Astrocyte (in vitro differentiated cells and primary cell): Measurements from ENCODE around the gene PEAR1.

Experiments used
- EZH2 ChIP-seq: IDR thresholded peaks from 2 replicates; pipeline ENCODE4 v1.6.1; 2012; ENCODE audit warnings: mild to moderate bottlenecking, low read length, inconsistent platforms; ENCODE audit not compliant: insufficient read depth
- TF ChIP-seq, protein P1 (sequence below): IDR thresholded peaks from 2 replicates; pipeline ENCODE4 v1.5.1; 2011; ENCODE audit warnings: low read depth, mild to moderate bottlenecking, inconsistent platforms, low read length, moderate library complexity; ENCODE audit not compliant: insufficient read depth

DNA sequence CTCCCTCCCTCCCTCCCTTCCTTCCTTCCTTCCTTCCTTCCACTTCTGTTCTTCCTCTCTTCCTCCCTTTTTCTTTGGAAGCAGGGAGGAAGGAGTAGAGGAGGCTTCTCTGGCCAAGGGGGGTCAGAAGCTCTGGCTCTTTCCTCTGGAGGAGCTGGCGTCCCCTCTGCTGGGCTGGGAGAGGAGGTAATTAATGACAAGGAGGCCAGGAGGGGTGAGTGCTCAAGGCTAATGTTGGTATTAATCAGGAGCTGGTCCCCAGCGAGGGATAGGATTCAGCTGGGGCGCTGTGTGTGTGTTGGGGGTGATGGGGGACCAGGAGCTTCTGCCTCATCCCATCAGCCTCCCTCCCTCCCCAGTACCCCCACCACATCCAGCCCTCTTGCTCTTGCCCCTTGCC, 6.2 kb upstream of the PEAR1 start:
- TF ChIP-seq, protein P1, sequence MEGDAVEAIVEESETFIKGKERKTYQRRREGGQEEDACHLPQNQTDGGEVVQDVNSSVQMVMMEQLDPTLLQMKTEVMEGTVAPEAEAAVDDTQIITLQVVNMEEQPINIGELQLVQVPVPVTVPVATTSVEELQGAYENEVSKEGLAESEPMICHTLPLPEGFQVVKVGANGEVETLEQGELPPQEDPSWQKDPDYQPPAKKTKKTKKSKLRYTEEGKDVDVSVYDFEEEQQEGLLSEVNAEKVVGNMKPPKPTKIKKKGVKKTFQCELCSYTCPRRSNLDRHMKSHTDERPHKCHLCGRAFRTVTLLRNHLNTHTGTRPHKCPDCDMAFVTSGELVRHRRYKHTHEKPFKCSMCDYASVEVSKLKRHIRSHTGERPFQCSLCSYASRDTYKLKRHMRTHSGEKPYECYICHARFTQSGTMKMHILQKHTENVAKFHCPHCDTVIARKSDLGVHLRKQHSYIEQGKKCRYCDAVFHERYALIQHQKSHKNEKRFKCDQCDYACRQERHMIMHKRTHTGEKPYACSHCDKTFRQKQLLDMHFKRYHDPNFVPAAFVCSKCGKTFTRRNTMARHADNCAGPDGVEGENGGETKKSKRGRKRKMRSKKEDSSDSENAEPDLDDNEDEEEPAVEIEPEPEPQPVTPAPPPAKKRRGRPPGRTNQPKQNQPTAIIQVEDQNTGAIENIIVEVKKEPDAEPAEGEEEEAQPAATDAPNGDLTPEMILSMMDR = no peak
- no peak for TF ChIP-seq EZH2
